Vagina (tissue), 2 donors: ENCODE measurements around the gene VAV3.

Experiments
- POLR2A ChIP-seq, 2 donors: fragments of 450-650 bp; IDR thresholded peaks; one replicate each; pipeline ENCODE4 v1.6.1; 2017; ENCODE audit warnings: antibody characterized with exemption in 2 of 2, mild to moderate bottlenecking in 2 of 2, moderate library complexity in 2 of 2
- POLR2AphosphoS5 ChIP-seq, 2 donors: sonication (generic); formaldehyde crosslinking; IDR thresholded peaks; one replicate each; pipeline ENCODE4 v1.9.0; 2017; ENCODE audit warnings: antibody characterized with exemption in 2 of 2, mild to moderate bottlenecking in 2 of 2, low read depth in 1 of 2; ENCODE audit not compliant: insufficient read depth in 1 of 2
- TF ChIP-seq, protein P1 (sequence below), 3 experiments: fragments of 450-650 bp in 2 of 3; fragments of 200-600 bp in 1 of 3; sonication (generic) in 1 of 3; IDR thresholded peaks; one replicate each; pipeline ENCODE4 v1.5.1; 2017 to 2019; ENCODE audit warnings: antibody characterized with exemption in 3 of 3, mild to moderate bottlenecking in 2 of 3, moderate library complexity in 2 of 3

DNA sequence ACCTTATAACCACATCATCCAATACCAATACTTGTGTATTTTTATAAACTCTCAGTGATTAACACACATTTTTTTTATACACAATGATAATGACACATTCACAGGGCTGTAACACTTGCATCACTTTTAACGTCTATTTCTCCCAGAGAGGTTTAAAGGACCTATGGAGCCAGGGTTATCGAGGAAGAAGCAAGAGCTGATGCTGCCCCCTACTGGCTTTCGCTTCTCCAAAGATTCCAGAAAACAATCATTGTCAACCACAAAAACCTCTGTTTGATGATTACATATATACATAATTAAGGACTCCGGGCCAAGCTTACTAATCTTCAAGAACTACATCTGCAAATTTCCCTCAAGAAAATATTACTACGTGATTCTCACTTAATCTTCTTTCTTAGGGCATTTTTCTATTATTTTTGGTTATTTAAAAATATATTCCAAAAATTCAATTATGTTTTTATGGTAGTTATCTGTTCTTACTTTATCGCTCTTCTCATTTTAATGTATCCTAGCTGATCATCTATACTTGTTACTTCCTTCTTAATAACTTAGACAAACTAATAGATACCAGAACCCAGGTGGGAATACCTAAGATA, 214.5 kb downstream of the VAV3 start:
- TF ChIP-seq, protein P1, sequence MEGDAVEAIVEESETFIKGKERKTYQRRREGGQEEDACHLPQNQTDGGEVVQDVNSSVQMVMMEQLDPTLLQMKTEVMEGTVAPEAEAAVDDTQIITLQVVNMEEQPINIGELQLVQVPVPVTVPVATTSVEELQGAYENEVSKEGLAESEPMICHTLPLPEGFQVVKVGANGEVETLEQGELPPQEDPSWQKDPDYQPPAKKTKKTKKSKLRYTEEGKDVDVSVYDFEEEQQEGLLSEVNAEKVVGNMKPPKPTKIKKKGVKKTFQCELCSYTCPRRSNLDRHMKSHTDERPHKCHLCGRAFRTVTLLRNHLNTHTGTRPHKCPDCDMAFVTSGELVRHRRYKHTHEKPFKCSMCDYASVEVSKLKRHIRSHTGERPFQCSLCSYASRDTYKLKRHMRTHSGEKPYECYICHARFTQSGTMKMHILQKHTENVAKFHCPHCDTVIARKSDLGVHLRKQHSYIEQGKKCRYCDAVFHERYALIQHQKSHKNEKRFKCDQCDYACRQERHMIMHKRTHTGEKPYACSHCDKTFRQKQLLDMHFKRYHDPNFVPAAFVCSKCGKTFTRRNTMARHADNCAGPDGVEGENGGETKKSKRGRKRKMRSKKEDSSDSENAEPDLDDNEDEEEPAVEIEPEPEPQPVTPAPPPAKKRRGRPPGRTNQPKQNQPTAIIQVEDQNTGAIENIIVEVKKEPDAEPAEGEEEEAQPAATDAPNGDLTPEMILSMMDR (IDR thresholded peaks at IDR 0.05), result peak in 2 of 3 experiments; percentile 42 to 47
- TF ChIP-seq POLR2A (IDR thresholded peaks at IDR 0.05), result no peak
- TF ChIP-seq POLR2AphosphoS5 (IDR thresholded peaks at IDR 0.05; ENCODE audit: insufficient read depth in 1 of 2, low read depth in 1 of 2), result peak in 1 of 2 donors; percentile 38
